K562 (cell line): ENCODE measurements around the gene XRCC3. TPM values are rescaled to one million over a fixed set of nuclear protein-coding genes. Genes with fewer than 3 reads are reported as not detected.

ENCODE experiments used
- ATAC-seq: fragments of 200-7000 bp; cut with Tn5 transposase; 3 replicates; pipeline ENCODE4 v1.9.1; 2020; ENCODE audit warnings: moderate library complexity
- BruUV-seq: library from RNA; stranded (reverse); fragments of 400-500 nt; replicated peaks from 2 replicates; lab custom pipeline; 2021; lab: Mats Ljungman, UMichigan
- CTCF ChIA-PET: fragments of 300-600 bp; formaldehyde crosslinking; extraction: SDS; loops from one replicate; lab custom pipeline; 2021; ENCODE audit warnings: low intra/inter-chr PET ratio; lab: Yijun Ruan, JAX
- POLR2A ChIA-PET: fragments of 300-600, 350-650 bp; sonication (Branson Sonifier 250); formaldehyde crosslinking; extraction: SDS; loops from one replicate; lab custom pipeline; 2021; ENCODE audit warnings: antibody characterized with exemption, inconsistent platforms; lab: Yijun Ruan, JAX
- DNase-seq, 4 experiments: peaks; one replicate each; pipeline versions ENCODE4 v3.0.0 to v3.0.0-alpha.2; 2011 to 2018; ENCODE audit warnings: low spot score in 3 of 4, mixed read lengths in 3 of 4; ENCODE audit errors: extremely low read depth in 1 of 4
- FAIRE-seq: peaks from 2 replicates; lab custom pipeline; 2011; peaks lifted over from hg19 to GRCh38; lab: Jason Lieb, UNC
- H2AFZ ChIP-seq: 2 replicates; pipeline ENCODE4 v1.6.0; 2011; ENCODE audit warnings: low read depth, low read length, control low read depth, inconsistent platforms
- H3K27ac ChIP-seq: fragments of 200-600 bp; 3 replicates; pipeline ENCODE4 v1.8.0; 2011; ENCODE audit warnings: low read depth, mild to moderate bottlenecking, control low read depth, inconsistent platforms, low read length, moderate library complexity, mixed read lengths; ENCODE audit errors: extremely low read depth
- H3K27me3 ChIP-seq, 2 experiments: fragments of 300-600 bp in 1 of 2; 2 replicates in 1 of 2; 3 replicates in 1 of 2; pipeline versions ENCODE4 v1.6.0 to v1.8.0; 2011; ENCODE audit warnings: inconsistent platforms in 2 of 2, low read length in 2 of 2, mild to moderate bottlenecking in 1 of 2, mixed read lengths in 1 of 2, moderate library complexity in 1 of 2; ENCODE audit not compliant: control insufficient read depth in 2 of 2, insufficient read depth in 2 of 2
- H3K36me3 ChIP-seq: fragments of 300-600 bp; 3 replicates; pipeline ENCODE4 v1.8.0; 2011; ENCODE audit warnings: mild to moderate bottlenecking, low read length, inconsistent platforms; ENCODE audit not compliant: control insufficient read depth, insufficient read depth
- H3K4me1 ChIP-seq, 2 experiments: fragments of 200-600 bp in 1 of 2; replicated peaks in 1 of 2; 2 replicates in 1 of 2; 3 replicates in 1 of 2; pipeline versions ENCODE4 v1.5.1 to v1.8.0; 2011; ENCODE audit warnings: inconsistent platforms in 2 of 2, low read length in 2 of 2, mild to moderate bottlenecking in 1 of 2, mixed read lengths in 1 of 2, moderate library complexity in 1 of 2; ENCODE audit not compliant: control insufficient read depth in 2 of 2, insufficient read depth in 2 of 2
- H3K4me2 ChIP-seq: 2 replicates; pipeline ENCODE4 v1.6.1; 2011; ENCODE audit warnings: low read length, control low read depth, inconsistent platforms, mixed read lengths; ENCODE audit not compliant: insufficient read depth
- H3K4me3 ChIP-seq: fragments of 200-600 bp; sonication (generic), shearing (Covaris generic); 2 replicates; pipeline ENCODE4 v1.5.1; 2016; ENCODE audit warnings: control low read depth, inconsistent platforms
- H3K79me2 ChIP-seq: fragments of 200-600 bp; 3 replicates; pipeline ENCODE4 v1.8.0; 2011; ENCODE audit warnings: low read length, inconsistent platforms; ENCODE audit not compliant: control insufficient read depth, insufficient read depth
- H3K9ac ChIP-seq, 2 experiments: 2 replicates each; pipeline versions ENCODE4 v1.6.0 to v1.6.1; 2011; ENCODE audit warnings: low read depth in 2 of 2, low read length in 2 of 2, control low read depth in 1 of 2, inconsistent platforms in 1 of 2, mild to moderate bottlenecking in 1 of 2, mixed read lengths in 1 of 2; ENCODE audit not compliant: insufficient read depth in 1 of 2
- H3K9me1 ChIP-seq: one replicate; pipeline ENCODE4 v1.6.0; 2011; ENCODE audit warnings: inconsistent platforms, mild to moderate bottlenecking, low read length, moderate library complexity; ENCODE audit not compliant: control insufficient read depth, insufficient read depth
- H3K9me3 ChIP-seq: replicated peaks from 2 replicates; pipeline ENCODE4 v1.5.1; 2011; ENCODE audit warnings: low read depth, low read length, inconsistent platforms; ENCODE audit not compliant: control insufficient read depth, insufficient read depth
- H4K20me1 ChIP-seq: replicated peaks from 2 replicates; pipeline ENCODE4 v1.6.1; 2011; ENCODE audit warnings: low read length, inconsistent platforms, mixed read lengths; ENCODE audit not compliant: control insufficient read depth, insufficient read depth
- C11orf30 ChIP-seq: fragments of 450-650 bp; IDR thresholded peaks from 2 replicates; pipeline ENCODE4 v1.6.1; 2016; ENCODE audit warnings: low read depth, mild to moderate bottlenecking
- CC2D1A ChIP-seq: fragments of 450-650 bp; IDR thresholded peaks from 2 replicates; pipeline ENCODE4 v1.6.1; 2017; ENCODE audit warnings: mild to moderate bottlenecking
- MCM7 ChIP-seq, 2 experiments: fragments of 450-650 bp; IDR thresholded peaks; 2 replicates each; pipeline ENCODE4 v1.6.1; 2016 to 2018
- MYNN ChIP-seq, 2 experiments: sonication (generic); formaldehyde crosslinking in 1 of 2; IDR thresholded peaks; 2 replicates each; pipeline versions ENCODE4 v1.5.0 to v1.6.1; 2016 to 2020; ENCODE audit warnings: antibody characterized with exemption in 1 of 2, missing genetic modification reagents in 1 of 2
- NELFE ChIP-seq: IDR thresholded peaks from 2 replicates; pipeline ENCODE4 v1.6.1; 2011; ENCODE audit warnings: mild to moderate bottlenecking; ENCODE audit not compliant: insufficient read depth, insufficient read length
- POLR2A ChIP-seq: fragments of 450-650 bp; conservative IDR thresholded peaks from 2 replicates; pipeline ENCODE4 v1.6.1; 2016
- POLR2G ChIP-seq: fragments of 200-400 bp; formaldehyde crosslinking; IDR thresholded peaks from 2 replicates; pipeline ENCODE4 v1.6.1; 2017; ENCODE audit warnings: low read depth, mild to moderate bottlenecking, antibody characterized with exemption, low read length, moderate library complexity
- RBFOX2 ChIP-seq: fragments of 200-400 bp; formaldehyde crosslinking; IDR thresholded peaks from 2 replicates; pipeline ENCODE4 v1.6.1; 2017; ENCODE audit warnings: low read depth, mild to moderate bottlenecking, low read length, moderate library complexity
- WGBS: fragments of 100-300 bp; shearing (Covaris generic); methylation state at CpG from one replicate; pipeline ENCODE4 v1.1.6; 2016; ENCODE audit warnings: low coverage, mixed read lengths; ENCODE audit not compliant: insufficient coverage; ENCODE audit errors: missing lambda C conversion rate; 5-methylcytosine and 5-hydroxymethylcytosine counted together
- in situ Hi-C: fragments of 300-500 bp; cut with MboI; formaldehyde crosslinking; loops from 4 replicates; pipeline ENCODE4 v1.15.0; 2018; ENCODE audit warnings: inconsistent platforms, mixed read lengths
- intact Hi-C: fragments of 100-400 bp; cut with micrococcal nuclease; formaldehyde crosslinking; loops from 2 replicates; pipeline ENCODE4 v1.14.2; 2022
- polyA plus RNA-seq, 8 experiments: library from polyadenylated mRNA; depleted of rRNA in 4 of 8; stranded (reverse) in 5 of 8; unstranded in 3 of 8; fragments of >200 nt; fragmentation: Nextera tagmentation in 2 of 8; fragmentation: Illumina TruSeq in 1 of 8; extraction: Ambion mirVana in 2 of 8; extraction: Trizol in 1 of 8; gene quantifications; 2 replicates each; pipeline versions ENCODE4 v1.2.1 to v1.2.3, GENCODE V29; 2011 to 2014; ENCODE audit warnings: inconsistent platforms in 1 of 8, missing spikeins in 1 of 8
- total RNA-seq, 7 experiments: library from RNA; depleted of rRNA in 6 of 7; stranded (reverse); fragments of >200 nt in 6 of 7; fragmentation: Illumina TruSeq in 2 of 7; extraction: Trizol in 2 of 7; gene quantifications; 2 replicates each; pipeline versions ENCODE4 v1.2.1 to v1.2.3, GENCODE V29; 2011 to 2021; ENCODE audit warnings: low replicate concordance in 1 of 7

The XRCC3 gene
- total and polyA plus RNA-seq, 9 of the 15 experiments (the other 6 are each of a cell fraction or from before 2014, with no cell fraction given): 0.34 to 59.3 (median 30.3) TPM

GRCh38 chr14:103703433-103704385 is 11.5 kb downstream of the XRCC3 start:
- no peak overlapping the region for H3K4me2 ChIP-seq
- intact Hi-C loops: no loop called here
- no peak; the same call in 1 of the 3 replicates for ATAC-seq
- no TSS peak for BruUV-seq
- WGBS: 74% methylated on average over 19 of the region's 24 CpGs
- peaks cover 91% of the 10 kb centered on the region; the same call in 2 of the 3 replicates for H3K36me3 ChIP-seq
- DNase-seq: no peak
- H3K27me3 ChIP-seq: no peaks in the 10 kb centered on the region
- no peaks in the 10 kb centered on the region for H3K9me1 ChIP-seq
- peaks cover 0 to 31% of the 10 kb centered on the region in 2 experiments; a peak in 2 of 5 replicates for H3K4me1 ChIP-seq
- H3K9me3 ChIP-seq: no peaks in the 10 kb centered on the region
- H4K20me1 ChIP-seq: no peaks in the 10 kb centered on the region
- no peak overlapping the region for H3K27ac ChIP-seq
- in situ Hi-C loops: no loop called here
- FAIRE-seq: no peak
- no peaks in the 10 kb centered on the region for H3K79me2 ChIP-seq
- ChIA-PET CTCF (no interaction called here), POLR2A (interaction anchor here (1.0 to 1.5 kb wide), 2 partner anchors 10 to 17 kb away, joined by 4 read pairs; no protein-coding TSS in a partner anchor)
- no peak overlapping the region for H3K4me3 ChIP-seq
- no peak overlapping the region; a peak in 1 of 4 replicates for H3K9ac ChIP-seq
- 0 out of 2 replicates have a peak, but pooled peaks have one; percentile 26 for TF ChIP-seq POLR2A
- TF ChIP-seq CC2D1A: no peak
- 0 out of 2 replicates have a peak, but pooled peaks have one; percentile 25 for TF ChIP-seq POLR2G
- no peak for TF ChIP-seq MCM7 (IDR thresholded peaks at IDR 0.05)
- TF ChIP-seq RBFOX2: peak; percentile 36; the same call in 1 of the 2 replicates
- TF ChIP-seq C11orf30: peak; percentile 30; the same call in 1 of the 2 replicates
- TF ChIP-seq NELFE: no peak
- peak; percentile 28; the same call in 1 of the 2 replicates for TF ChIP-seq MYNN (IDR thresholded peaks at IDR 0.05)
- no peak for TF ChIP-seq MYNN (CRISPR knock-in tag; IDR thresholded peaks at IDR 0.05)
- H2AFZ ChIP-seq: no peak overlapping the region
